HG02840 (cell line): ENCODE results near the gene CLPTM1L.
"Not testable (repeated sequence)": the region's sequence is repeated elsewhere in the genome, so short reads cannot be mapped to it uniquely, and the experiment has no call there.

Source experiments
- ATAC-seq: cut with Tn5 transposase; IDR thresholded peaks from one replicate; pipeline ENCODE4 v1.9.1; 2021; ENCODE audit warnings: mild to moderate bottlenecking, moderate library complexity, moderate number of reproducible peaks; ENCODE audit not compliant: unreplicated experiment, low FRiP score

CLPTM1L gene

DNA sequence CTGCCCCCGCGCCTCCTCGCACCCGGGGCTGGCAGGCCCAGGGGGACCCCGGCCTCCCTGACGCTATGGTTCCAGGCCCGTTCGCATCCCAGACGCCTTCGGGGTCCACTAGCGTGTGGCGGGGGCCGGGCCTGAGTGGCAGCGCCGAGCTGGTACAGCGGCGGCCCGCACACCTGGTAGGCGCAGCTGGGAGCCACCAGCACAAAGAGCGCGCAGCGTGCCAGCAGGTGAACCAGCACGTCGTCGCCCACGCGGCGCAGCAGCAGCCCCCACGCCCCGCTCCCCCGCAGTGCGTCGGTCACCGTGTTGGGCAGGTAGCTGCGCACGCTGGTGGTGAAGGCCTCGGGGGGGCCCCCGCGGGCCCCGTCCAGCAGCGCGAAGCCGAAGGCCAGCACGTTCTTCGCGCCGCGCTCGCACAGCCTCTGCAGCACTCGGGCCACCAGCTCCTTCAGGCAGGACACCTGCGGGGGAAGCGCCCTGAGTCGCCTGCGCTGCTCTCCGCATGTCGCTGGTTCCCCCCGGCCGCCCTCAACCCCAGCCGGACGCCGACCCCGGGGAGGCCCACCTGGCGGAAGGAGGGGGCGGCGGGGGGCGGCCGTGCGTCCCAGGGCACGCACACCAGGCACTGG, 50.6 kb downstream of the CLPTM1L start:
- no peak for ATAC-seq

DNA sequence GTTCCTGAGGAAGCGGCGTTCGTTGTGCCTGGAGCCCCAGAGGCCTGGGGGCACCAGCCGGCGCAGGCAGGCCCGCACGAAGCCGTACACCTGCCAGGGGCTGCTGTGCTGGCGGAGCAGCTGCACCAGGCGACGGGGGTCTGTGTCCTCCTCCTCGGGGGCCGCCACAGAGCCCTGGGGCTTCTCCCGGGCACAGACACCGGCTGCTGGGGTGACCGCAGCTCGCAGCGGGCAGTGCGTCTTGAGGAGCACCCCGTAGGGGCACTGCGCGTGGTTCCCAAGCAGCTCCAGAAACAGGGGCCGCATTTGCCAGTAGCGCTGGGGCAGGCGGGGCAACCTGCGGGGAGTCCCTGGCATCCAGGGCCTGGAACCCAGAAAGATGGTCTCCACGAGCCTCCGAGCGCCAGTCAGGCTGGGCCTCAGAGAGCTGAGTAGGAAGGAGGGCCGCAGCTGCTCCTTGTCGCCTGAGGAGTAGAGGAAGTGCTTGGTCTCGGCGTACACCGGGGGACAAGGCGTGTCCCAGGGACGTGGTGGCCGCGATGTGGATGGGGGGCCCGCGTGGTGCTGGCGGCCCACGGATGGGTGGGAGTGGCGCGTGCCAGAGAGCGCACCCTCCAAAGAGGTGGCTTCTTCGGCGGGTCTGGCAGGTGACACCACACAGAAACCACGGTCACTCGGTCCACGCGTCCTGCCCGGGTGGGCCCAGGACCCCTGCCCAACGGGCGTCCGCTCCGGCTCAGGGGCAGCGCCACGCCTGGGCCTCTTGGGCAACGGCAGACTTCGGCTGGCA, 51.3 kb downstream of the CLPTM1L start:
- ATAC-seq: no peak

DNA sequence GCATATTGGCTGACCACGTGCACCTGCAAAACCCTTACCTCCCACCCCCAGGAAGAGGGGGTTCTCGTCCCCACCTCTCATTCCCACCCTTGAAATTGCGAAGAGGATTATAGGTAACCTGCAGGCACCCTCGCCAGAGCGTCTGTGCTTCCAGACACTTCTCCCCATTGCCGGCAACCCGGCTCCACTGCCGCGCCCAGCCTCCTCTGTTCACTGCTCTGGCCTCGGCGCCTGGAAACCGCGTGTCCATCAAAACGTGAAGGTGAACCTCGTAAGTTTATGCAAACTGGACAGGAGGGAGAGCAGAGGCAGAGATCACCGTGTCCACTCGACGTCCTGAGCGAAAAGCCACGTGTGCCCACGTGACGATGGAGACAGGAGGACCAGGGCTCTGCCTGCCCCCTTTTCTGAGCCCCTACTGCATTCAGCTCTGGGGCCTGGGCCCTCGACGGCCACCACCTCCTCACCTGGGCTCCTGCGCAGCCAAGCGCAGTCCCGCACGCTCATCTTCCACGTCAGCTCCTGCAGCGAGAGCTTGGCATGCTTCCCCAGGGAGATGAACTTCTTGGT, 52.0 kb downstream of the CLPTM1L start:
- no peak for ATAC-seq

DNA sequence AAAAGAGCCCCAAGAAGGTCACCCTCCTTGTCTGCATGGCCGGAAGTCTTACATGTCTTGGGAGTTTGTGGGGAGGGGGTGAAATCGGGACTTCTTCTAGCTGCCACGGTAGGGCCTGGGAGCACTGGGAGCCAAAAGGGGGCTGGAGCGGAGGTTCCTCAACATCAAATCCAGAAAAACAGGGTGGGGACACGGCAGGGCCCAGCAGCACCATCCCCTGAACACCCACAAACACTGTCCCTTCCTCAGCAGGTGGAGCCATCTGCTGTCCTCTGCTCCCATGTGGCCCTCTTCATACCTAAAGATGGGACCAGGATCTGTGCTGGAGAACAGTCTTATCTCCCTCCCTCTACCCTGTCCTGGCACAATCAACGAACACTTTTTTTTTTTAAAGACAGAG, 52.8 kb downstream of the CLPTM1L start:
- no peak for ATAC-seq

DNA sequence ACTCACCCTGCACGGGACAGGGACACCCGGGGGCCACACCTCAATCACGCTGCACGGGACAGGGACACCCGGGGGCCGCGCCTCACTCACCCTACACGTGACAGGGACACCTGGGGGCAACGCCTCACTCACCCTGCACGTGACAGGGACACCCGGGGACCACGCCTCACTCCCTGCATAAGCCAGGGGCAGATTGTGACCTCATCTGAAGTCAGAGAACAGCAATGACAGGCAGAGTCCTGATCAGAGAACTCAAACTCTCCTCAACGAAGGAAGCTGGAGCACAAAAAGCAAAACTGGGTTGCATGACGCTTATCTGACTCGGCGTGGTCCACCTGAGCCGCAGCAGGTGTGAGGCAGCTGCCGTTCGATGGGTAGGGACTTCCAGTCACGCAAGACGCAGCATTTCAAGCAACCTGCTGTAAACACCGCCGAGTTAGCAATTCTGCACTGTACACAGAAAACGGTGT, 53.3 kb downstream of the CLPTM1L start:
- no peak for ATAC-seq

DNA sequence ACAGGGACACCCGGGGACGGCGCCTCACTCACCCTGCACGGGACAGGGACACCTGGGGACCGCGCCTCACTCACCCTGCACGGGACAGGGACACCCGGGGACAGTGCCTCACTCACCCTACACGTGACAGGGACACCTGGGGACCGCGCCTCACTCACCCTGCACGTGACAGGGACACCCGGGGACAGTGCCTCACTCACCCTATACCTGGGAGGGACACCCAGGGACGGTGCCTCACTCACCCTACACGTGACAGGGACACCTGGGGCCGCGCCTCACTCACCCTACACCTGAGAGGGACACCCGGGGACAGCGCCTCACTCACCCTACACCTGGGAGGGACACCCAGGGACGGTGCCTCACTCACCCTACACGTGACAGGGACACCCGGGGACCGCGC, 53.9 kb downstream of the CLPTM1L start:
- not testable (repeated sequence) for ATAC-seq

DNA sequence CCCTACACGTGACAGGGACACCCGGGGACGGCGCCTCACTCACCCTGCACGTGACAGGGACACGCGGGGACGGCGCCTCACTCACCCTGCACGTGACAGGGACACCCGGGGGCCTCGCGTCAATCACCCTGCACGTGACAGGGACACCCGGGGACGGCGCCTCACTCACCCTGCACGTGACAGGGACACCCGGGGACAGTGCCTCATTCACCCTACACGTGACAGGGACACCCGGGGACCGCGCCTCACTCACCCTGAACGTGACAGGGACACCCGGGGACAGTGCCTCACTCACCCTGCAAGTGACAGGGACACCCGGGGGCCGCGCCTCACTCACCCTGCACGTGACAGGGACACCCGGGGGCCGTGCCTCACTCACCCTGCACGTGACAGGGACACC, 55.3 kb downstream of the CLPTM1L start:
- ATAC-seq: not testable (repeated sequence)

DNA sequence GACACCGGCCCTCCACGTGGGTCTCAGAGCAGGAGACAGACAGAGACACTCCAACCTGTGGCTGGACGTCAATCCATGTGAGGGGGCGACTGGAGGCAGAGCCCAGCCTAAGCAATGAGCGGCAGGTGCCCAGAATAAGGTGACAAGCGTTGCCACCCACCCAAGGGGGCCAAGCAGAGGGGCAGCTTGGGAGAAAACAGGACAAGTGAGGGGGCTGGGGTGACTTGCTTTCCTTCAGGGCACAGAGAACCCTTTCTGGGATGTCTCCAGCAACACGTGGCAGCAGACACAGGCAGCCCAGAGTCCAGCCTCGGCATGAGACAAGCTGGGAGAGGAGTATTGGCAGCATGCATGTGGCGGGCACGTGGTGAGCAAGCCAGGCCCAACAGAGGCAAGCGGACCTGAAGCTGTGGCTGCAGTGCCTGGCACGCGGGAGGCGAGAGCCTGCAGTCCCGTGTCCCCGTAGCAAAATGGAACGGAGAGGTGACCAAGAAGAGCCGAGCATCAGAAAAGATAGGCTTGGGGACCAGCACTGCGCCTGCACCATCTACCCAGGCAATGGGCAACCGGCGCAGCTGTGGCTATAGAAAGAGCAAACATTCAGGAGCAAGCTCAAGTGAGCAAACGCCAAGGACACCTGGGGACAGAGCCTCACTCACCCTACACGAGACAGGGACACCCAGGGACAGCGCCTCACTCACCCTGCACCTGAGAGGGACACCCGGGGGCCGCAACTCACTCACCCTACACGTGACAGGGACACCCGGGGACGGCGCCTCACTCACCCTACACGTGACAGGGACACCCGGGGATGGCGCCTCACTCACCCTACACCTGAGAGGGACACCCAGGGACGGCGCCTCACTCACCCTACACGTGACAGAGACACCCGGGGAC, 56.2 kb downstream of the CLPTM1L start:
- no peak for ATAC-seq

DNA sequence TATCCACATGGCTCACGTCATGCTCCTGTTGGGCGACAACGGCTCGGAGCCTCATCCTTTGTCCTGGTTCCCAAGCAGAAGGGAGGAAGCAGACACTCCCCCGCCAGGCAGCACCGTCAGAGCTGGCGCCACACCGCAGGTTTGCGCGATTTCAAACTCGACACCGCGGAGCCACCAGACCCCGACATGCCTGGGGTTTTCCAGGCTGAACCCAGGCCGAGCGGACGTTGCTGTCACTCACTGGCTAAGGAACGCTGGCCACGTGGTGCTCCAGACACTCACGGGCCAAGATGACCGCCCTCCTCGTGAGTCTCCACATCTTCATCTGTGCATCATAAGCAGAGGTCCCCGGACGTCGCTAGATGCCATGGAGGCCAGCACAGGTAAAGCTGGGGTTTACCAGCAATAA, 59.0 kb downstream of the CLPTM1L start:
- no peak for ATAC-seq

DNA sequence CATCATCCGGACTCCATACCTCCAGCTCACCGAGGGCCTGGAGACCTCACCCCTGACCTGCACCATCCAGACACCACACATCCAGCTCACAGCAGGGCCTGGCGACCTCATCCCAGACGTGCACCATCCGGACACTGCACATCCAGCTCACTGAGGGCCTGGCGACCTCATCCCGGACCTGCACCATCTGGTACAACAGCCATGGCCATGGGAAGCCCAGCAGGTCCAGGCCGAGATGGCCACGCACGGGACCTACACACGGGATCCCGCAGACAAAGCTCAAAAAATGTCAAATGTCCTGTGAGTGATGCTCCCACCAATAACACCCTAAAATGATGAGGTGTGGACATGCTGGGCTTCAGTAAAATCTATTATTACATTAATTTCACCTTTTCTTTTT, 59.8 kb downstream of the CLPTM1L start:
- ATAC-seq: no peak

DNA sequence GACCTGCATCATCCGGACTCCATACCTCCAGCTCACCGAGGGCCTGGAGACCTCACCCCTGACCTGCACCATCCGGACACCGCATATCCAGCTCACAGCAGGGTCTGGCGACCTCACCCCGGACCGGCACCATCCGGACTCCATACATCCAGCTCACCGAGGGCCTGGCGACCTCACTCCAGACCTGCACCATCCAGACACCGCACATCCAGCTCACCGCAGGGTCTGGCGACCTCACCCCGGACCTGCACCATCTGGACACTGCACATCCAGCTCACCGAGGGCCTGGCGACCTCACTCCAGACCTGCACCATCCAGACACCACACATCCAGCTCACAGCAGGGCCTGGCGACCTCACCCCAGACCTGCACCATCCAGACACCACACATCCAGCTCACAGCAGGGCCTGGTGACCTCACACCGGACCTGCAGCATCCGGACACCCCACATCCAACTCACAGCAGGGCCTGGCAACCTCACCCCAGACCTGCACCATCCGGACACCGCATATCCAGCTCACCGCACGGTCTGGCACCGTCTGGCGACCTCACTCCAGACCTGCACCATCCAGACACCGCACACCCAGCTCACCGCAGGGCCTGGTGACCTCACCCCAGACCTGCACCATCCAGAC, 60.4 kb downstream of the CLPTM1L start:
- ATAC-seq: not testable (repeated sequence)

DNA sequence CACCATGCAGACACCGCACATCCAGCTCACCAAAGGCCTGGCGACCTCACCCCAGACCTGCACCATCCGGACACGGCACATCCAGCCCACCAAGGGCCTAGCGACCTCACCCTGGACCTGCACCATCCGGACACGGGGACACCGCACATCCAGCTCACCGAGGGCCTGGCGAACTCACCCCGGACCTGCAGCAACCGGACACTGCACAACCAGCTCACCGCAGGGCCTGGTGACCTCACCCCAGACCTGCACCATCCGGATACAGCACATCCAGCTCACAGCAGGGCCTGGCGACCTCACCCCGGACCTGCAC, 61.2 kb downstream of the CLPTM1L start:
- not testable (repeated sequence) for ATAC-seq

DNA sequence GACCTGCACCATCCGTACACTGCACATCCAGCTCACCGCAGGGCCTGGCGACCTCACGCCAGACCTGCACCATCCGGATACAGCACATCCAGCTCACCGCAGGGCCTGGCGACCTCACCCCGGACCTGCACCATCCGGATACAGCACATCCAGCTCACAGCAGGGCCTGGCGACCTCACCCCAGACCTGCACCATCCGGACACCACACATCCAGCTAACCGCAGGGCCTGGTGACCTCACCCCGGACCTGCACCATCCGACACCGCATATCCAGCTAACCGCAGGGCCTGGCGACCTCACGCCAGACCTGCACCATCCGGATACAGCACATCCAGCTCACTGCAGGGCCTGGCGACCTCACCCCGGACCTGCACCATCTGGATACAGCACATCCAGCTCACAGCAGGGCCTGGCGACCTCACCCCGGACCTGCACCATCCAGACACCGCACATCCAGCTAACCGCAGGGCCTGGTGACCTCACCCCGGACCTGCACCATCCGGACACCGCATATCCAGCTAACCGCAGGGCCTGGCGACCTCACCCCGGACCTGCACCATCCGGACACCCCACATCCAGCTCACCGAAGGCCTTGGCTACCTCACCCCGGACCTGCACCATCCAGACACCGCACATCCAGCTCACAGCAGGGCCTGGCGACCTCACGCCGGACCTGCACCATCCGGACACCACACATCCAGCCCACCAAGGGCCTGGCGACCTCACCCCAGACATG, 61.7 kb downstream of the CLPTM1L start:
- ATAC-seq: not testable (repeated sequence)

DNA sequence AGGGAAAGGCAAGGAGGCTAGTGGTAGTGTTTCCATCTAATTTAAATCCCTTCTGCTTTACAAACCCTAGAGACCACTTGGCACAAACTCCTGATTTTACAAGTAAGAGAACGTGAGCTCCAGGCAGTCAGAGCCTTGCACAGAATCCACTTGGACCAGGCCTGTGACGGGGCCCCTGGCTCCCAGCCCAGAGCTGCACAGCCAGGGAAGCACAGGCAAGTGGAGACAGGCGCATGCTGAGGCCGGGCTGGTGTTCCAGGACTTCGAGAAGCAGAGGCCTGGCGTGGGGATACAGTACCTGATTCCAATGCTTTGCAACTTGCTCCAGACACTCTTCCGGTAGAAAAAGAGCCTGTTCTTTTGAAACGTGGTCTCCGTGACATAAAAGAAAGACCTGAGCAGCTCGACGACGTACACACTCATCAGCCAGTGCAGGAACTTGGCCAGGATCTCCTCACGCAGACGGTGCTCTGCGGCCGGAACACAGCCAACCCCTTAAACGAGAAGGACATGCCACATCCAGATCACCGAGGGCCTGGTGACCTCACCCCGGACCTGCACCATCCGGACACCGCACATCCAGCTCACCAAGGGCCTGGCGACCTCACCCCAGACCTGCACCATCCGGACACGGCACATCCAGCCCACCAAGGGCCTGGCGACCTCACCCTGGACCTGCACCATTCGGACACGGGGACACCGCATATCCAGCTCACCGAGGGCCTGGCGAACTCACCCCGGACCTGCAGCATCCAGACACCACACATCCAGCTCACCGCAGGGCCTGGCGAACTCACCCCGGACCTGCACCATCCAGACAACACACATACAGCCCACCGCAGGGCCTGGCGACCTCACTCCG, 62.5 kb downstream of the CLPTM1L start:
- no peak for ATAC-seq

DNA sequence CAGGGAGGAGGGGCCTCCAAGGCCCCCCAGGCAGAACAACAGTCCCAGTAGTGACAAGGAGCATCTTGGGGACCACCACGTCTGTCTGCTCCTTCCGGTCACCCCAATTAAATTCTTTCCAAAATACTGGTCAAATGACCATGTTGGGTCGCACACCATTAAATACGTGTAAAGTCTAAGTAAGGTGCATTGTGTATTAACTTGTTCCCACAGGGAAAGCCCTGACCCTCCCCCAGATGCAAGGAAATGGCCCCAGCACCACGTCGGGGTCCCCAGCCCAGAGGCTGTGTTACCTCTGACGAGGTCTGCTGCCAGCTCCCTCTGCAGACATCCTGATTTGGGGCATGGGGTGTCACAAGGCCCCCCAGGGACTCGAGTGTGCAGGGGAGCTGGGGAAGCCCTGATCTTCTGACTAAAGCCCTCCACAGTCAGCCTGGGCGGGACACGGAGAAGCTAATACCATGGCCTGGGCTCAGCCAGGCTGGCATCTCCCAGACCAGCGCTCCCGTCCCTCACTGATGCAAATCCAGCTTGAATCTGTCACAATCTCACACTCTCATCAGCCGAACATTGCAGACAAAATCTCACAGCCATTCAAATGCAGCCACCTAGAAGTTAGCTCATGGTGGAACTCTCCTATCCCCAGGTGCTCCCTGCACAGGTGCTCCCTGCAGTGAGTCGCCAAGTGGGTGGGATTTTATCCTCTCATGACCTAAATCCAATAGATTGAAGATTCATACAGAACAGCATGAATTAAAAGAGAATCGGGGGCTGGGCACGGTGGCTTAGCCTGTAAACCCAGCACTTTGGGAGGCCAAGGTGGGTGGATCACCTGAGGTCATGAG, 63.6 kb downstream of the CLPTM1L start:
- ATAC-seq: no peak

DNA sequence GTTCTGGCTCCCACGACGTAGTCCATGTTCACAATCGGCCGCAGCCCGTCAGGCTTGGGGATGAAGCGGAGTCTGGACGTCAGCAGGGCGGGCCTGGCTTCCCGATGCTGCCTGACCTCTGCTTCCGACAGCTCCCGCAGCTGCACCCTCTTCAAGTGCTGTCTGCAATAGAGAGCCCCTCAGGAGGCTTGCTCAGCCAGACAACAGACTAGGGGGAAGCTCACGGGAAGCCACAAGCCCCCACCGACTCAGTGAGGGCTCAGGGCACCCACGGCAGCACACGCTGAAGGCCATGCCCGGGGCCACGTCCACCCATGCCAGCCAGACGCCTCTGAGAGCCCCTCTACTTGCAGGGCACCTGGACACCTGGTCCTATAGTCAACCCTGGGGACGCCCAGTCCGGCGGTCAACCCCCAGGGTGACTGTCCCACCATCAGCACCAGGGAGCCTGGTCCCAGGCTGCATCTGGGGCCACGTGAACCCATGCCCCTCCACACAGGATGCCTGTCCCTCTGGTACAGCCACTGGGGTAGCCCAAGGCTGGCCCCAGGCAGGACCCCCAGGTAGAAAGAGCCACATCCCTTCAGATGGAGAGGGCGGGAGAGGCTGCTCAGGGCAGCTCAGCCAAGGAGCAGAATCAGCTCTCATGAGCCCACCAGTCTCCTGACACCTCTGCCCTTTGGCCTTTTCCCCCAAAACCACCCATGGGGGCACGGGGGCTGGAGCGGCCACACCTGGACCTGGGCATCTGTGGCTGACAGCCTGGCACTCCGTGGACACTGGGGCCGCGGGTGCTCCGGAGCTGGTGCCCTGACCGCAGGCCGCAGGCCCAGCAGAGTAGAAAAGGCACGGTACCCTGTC, 64.5 kb downstream of the CLPTM1L start:
- ATAC-seq: no peak
